Right atrium auricular region (tissue), 2 donors: Measurements from ENCODE around the gene CHSY1. TPM values are rescaled to one million over a fixed set of nuclear protein-coding genes. Genes with fewer than 3 reads are reported as not detected.

Source experiments
- DNase-seq: peaks from one replicate; pipeline ENCODE4 v3.0.0-alpha.2; 2019; ENCODE audit warnings: low spot score
- H3K27ac ChIP-seq, 2 donors: fragments of 200-600 bp; sonication (generic); 1 replicate in 1 of 2; 2 replicates in 1 of 2; pipeline ENCODE4 v1.5.1; 2016 to 2019
- H3K27me3 ChIP-seq, 2 donors: fragments of 200-600 bp; sonication (generic); one replicate each; pipeline versions ENCODE4 v1.5.1 to v1.6.0; 2017 to 2019
- H3K36me3 ChIP-seq: fragments of 200-600 bp; sonication (generic); one replicate; pipeline ENCODE4 v1.5.1; 2016
- H3K4me1 ChIP-seq, 2 donors: fragments of 200-600 bp; sonication (generic); one replicate each; pipeline versions ENCODE4 v1.5.1 to v1.6.0; 2017 to 2019
- H3K4me3 ChIP-seq, 2 donors: fragments of 200-600 bp; sonication (generic); 1 replicate in 1 of 2; 2 replicates in 1 of 2; pipeline ENCODE4 v1.5.1; 2017 to 2019; ENCODE audit warnings: mild to moderate bottlenecking in 1 of 2, moderate library complexity in 1 of 2
- H3K9me3 ChIP-seq, 2 donors: fragments of 200-600 bp; sonication (generic); one replicate each; pipeline ENCODE4 v1.5.1; 2019
- CTCF ChIP-seq, 2 donors: fragments of 200-600 bp; sonication (generic); IDR thresholded peaks; one replicate each; pipeline ENCODE4 v1.5.1; 2019; ENCODE audit warnings: antibody characterized with exemption in 2 of 2
- total RNA-seq, 2 donors: library from RNA; depleted of rRNA; stranded (reverse); fragments of >200 nt; gene quantifications; one replicate each; pipeline ENCODE4 v1.1.0, GENCODE V29; 2016

CHSY1 gene
- total RNA-seq, 2 donors from 2014 or later = 23.1 to 26.1 TPM

DNA sequence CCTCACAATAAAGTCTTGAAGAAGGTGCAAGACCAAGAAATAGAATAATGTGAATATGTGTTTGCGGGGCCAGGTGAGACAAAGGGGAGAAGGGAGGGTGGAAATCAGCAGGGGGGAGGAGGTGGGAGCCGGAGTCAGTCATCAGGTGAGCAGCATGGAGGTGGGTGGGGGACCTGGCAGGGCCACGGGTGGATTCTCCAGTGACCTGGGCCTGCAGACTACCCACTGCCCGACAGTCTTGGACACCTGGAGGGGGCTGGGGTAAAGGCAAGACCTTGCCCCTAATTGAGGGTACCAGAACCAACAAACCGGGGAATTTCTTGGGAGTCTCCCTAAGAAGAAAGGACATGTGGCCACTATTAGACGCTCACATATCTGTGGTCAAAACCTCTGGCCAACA lies 95.8 kb downstream of the CHSY1 start:
- peaks cover 0 to 9% of the 10 kb centered on the region in 2 donors for H3K4me1 ChIP-seq
- no peaks in the 10 kb centered on the region for H3K27me3 ChIP-seq
- no peak for DNase-seq
- H3K36me3 ChIP-seq = no peaks in the 10 kb centered on the region
- H3K4me3 ChIP-seq = no peak overlapping the region
- H3K9me3 ChIP-seq = no peaks in the 10 kb centered on the region
- TF ChIP-seq CTCF (IDR thresholded peaks at IDR 0.05) = no peak
- H3K27ac ChIP-seq = no peak overlapping the region

- no peaks in the 10 kb centered on the region for H3K36me3 ChIP-seq
- H3K4me1 ChIP-seq = peaks cover 0 to 19% of the 10 kb centered on the region in 2 donors
- H3K27ac ChIP-seq = no peak overlapping the region
- no peaks in the 10 kb centered on the region for H3K9me3 ChIP-seq
- H3K27me3 ChIP-seq = no peaks in the 10 kb centered on the region
- no peak for DNase-seq
- H3K4me3 ChIP-seq = no peak overlapping the region
- TF ChIP-seq CTCF (IDR thresholded peaks at IDR 0.05) = no peak
These were observed 97.8 kb downstream of the CHSY1 start for GRCh38 chr15:101153801-101154656.

DNA sequence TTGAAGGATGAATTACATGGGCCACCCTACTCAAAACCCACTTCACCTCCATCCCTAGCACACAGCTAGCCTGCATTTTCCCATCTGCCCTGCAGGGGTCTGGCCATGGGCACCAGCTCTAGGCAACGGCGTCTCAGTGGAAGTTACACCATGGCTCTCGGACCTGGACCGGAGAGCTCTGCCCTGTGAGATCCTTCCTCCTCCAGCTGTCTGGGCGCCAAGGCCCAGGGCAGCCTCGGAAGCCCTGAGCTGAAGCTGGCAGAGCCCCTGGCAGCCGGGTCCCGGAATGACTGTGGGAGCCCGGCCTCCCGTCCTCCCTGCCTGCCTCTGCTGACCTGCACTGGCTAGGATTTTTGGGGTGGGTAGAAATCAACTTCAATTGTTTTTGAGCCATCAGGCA lies 98.9 kb downstream of the CHSY1 start:
- Histone ChIP-seq H3K4me1 (peaks cover 0 to 28% of the 10 kb centered on the region in 2 donors), H3K9me3 (no peaks in the 10 kb centered on the region), H3K27ac (no peak overlapping the region), H3K36me3 (no peaks in the 10 kb centered on the region), H3K27me3 (no peaks in the 10 kb centered on the region), H3K4me3 (no peak overlapping the region)
- TF ChIP-seq CTCF (IDR thresholded peaks at IDR 0.05) = peak in 1 of 2 donors; percentile 16
- DNase-seq = no peak

GRCh38 chr15:101151288-101151687 lies 100.6 kb downstream of the CHSY1 start:
- Histone ChIP-seq H3K27me3 (no peaks in the 10 kb centered on the region), H3K4me3 (no peak overlapping the region), H3K27ac (no peak overlapping the region), H3K9me3 (no peaks in the 10 kb centered on the region), H3K36me3 (no peaks in the 10 kb centered on the region), H3K4me1 (peaks cover 0 to 28% of the 10 kb centered on the region in 2 donors)
- TF ChIP-seq CTCF (IDR thresholded peaks at IDR 0.05) = no peak
- DNase-seq = no peak

DNA sequence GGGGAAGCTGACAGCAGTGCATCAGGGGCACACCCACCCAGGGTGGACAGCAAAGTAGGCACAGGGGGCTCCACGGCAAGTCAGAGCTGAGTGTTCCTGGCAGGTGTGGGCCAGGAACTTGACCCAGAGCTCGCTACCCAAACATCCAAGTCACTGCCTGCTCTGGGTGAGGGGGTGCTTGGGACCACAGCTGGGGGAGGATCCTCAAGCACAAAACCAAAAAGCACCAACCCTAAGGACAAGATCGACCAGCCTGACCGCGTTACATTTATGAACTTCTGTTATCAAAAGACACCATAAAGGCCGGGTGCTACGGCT lies 101.2 kb downstream of the CHSY1 start:
- no peak for DNase-seq
- Histone ChIP-seq H3K27ac (no peak overlapping the region), H3K27me3 (no peaks in the 10 kb centered on the region), H3K9me3 (no peaks in the 10 kb centered on the region), H3K36me3 (no peaks in the 10 kb centered on the region), H3K4me1 (peaks cover 0 to 28% of the 10 kb centered on the region in 2 donors), H3K4me3 (no peak overlapping the region)
- no peak for TF ChIP-seq CTCF (IDR thresholded peaks at IDR 0.05)
